GM18520 (cell line): ENCODE measurements around the gene SLC12A8.

ENCODE experiments used
- ATAC-seq: cut with Tn5 transposase; IDR thresholded peaks from one replicate; pipeline ENCODE4 v1.9.1; 2021; ENCODE audit not compliant: unreplicated experiment

The SLC12A8 gene

GRCh38 chr3:125214738-125215137, 2.2 kb upstream of the SLC12A8 start:
- ATAC-seq: no peak

- no peak for ATAC-seq
Observed at GRCh38 chr3:125213946-125214542, 1.5 kb upstream of the SLC12A8 start.

GRCh38 chr3:125213364-125213755, 812 bp upstream of the SLC12A8 start:
- ATAC-seq: no peak

GRCh38 chr3:125212091-125212508, 448 bp downstream of the SLC12A8 start:
- ATAC-seq: no peak

- ATAC-seq: no peak
Observed at GRCh38 chr3:125211523-125212090, 941 bp downstream of the SLC12A8 start.

- ATAC-seq: no peak
Observed at GRCh38 chr3:125207949-125208568, 4.5 kb downstream of the SLC12A8 start.

- no peak for ATAC-seq
Observed at GRCh38 chr3:125207507-125207906, 5.0 kb downstream of the SLC12A8 start.

GRCh38 chr3:125206934-125207333, 5.6 kb downstream of the SLC12A8 start:
- ATAC-seq: no peak

GRCh38 chr3:125203731-125204130, 8.8 kb downstream of the SLC12A8 start:
- no peak for ATAC-seq

GRCh38 chr3:125202197-125202596, 10.4 kb downstream of the SLC12A8 start:
- no peak for ATAC-seq

GRCh38 chr3:125200731-125201139, 11.8 kb downstream of the SLC12A8 start:
- ATAC-seq: peak; percentile 63

- no peak for ATAC-seq
Observed at GRCh38 chr3:125194849-125195601, 17.5 kb downstream of the SLC12A8 start.

- ATAC-seq: no peak
Observed at GRCh38 chr3:125194061-125194848, 18.3 kb downstream of the SLC12A8 start.

GRCh38 chr3:125192190-125193035, 20.1 kb downstream of the SLC12A8 start:
- no peak for ATAC-seq

GRCh38 chr3:125191730-125192129, 20.8 kb downstream of the SLC12A8 start:
- no peak for ATAC-seq

- ATAC-seq: no peak
Observed at GRCh38 chr3:125191256-125191655, 21.3 kb downstream of the SLC12A8 start.

GRCh38 chr3:125190786-125191185, 21.8 kb downstream of the SLC12A8 start:
- no peak for ATAC-seq

- no peak for ATAC-seq
Observed at GRCh38 chr3:125189378-125190165, 23.0 kb downstream of the SLC12A8 start.

GRCh38 chr3:125188955-125189354, 23.6 kb downstream of the SLC12A8 start:
- no peak for ATAC-seq

GRCh38 chr3:125187599-125187910, 25.0 kb downstream of the SLC12A8 start:
- no peak for ATAC-seq
